Testis (tissue), 3 donors: ENCODE data around the gene CCDC93. TPM values are rescaled to one million over a fixed set of nuclear protein-coding genes. Genes with fewer than 3 reads are reported as not detected.

Experiments
- DNase-seq: peaks from one replicate; pipeline ENCODE4 v3.0.0-alpha.2; 2019
- H3K27ac ChIP-seq, 2 donors: fragments of 200-600 bp; sonication (generic); one replicate each; pipeline ENCODE4 v1.5.1; 2019
- H3K27me3 ChIP-seq: fragments of 200-600 bp; sonication (generic); one replicate; pipeline ENCODE4 v1.5.1; 2019
- H3K36me3 ChIP-seq: fragments of 200-600 bp; sonication (generic); one replicate; pipeline ENCODE4 v1.5.1; 2017; ENCODE audit warnings: low read depth; ENCODE audit errors: missing control alignments
- H3K4me1 ChIP-seq: fragments of 200-600 bp; sonication (generic); one replicate; pipeline ENCODE4 v1.5.1; 2019
- H3K4me3 ChIP-seq, 2 donors: fragments of 200-600 bp; sonication (generic); one replicate each; pipeline ENCODE4 v1.5.1; 2017 to 2019
- H3K9me3 ChIP-seq: fragments of 200-600 bp; sonication (generic); one replicate; pipeline ENCODE4 v1.5.1; 2017
- CTCF ChIP-seq, 3 experiments: fragments of 450-650 bp in 2 of 3; fragments of 200-600 bp in 1 of 3; sonication (generic) in 1 of 3; IDR thresholded peaks; one replicate each; pipeline ENCODE4 v1.5.1; 2016 to 2019; ENCODE audit warnings: antibody characterized with exemption in 3 of 3, mild to moderate bottlenecking in 2 of 3, moderate library complexity in 1 of 3
- POLR2A ChIP-seq: fragments of 450-650 bp; IDR thresholded peaks from one replicate; pipeline ENCODE4 v1.6.1; 2017; ENCODE audit warnings: antibody characterized with exemption, mild to moderate bottlenecking, moderate library complexity
- WGBS, 2 donors: methylation state at CpG; one replicate each; pipeline ENCODE4 v1.1.5; 2018; 5-methylcytosine and 5-hydroxymethylcytosine counted together
- intact Hi-C: fragments of 100-400 bp; cut with DNase I; formaldehyde crosslinking; loops from one replicate; pipeline ENCODE4 v1.15.1; 2023; ENCODE audit warnings: low total_unique reads
- polyA plus RNA-seq: library from polyadenylated mRNA; stranded (reverse); fragments of 350-450 nt; fragmentation: Illumina TruSeq; extraction: RNeasy Lipid Tissue Mini Kit (QIAGEN cat#74804); gene quantifications from one replicate; pipeline ENCODE4 v1.2.3, GENCODE V29; 2014; ENCODE audit warnings: low read depth, low replicate concordance; ENCODE audit not compliant: insufficient read depth
- total RNA-seq, 2 donors: library from RNA; depleted of rRNA; stranded (reverse); fragments of >200 nt; gene quantifications; one replicate each; pipeline ENCODE4 v1.2.3, GENCODE V29; 2016

CCDC93 gene
- total and polyA plus RNA-seq, 3 donors from 2014 or later = 44.4 to 82.3 (median 61.6) TPM

DNA sequence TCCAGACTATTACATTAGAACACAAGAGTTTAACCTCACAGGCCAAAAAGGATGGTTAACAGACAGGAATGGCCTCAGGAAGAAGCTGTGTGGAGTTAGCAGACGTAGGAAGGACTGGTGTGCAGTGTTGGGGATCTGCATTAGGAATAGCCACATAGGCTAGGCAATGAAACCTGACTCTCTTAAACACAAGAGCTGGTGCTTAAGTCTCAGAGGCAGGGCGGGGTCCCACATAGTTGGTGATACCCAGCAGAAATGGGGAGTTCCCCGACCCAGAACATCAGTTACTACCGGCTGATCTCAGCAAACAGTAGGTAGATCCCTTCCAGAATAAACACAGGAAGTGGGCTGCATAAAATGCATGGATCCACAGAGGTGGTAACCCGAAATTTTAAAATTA is 64.1 kb downstream of the CCDC93 start:
- Histone ChIP-seq H3K4me3 (no peak overlapping the region), H3K4me1 (no peaks in the 10 kb centered on the region), H3K36me3 (no peaks in the 10 kb centered on the region), H3K9me3 (no peaks in the 10 kb centered on the region), H3K27me3 (no peaks in the 10 kb centered on the region), H3K27ac (no peak overlapping the region)
- no peak for DNase-seq
- intact Hi-C loops = no loop called here
- no peak for TF ChIP-seq POLR2A
- WGBS, 2 donors = 91 to 94% methylated on average over 5 of the region's 5 CpGs

- Histone ChIP-seq H3K27me3 (no peaks in the 10 kb centered on the region), H3K4me3 (no peak overlapping the region), H3K36me3 (no peaks in the 10 kb centered on the region), H3K9me3 (no peaks in the 10 kb centered on the region), H3K27ac (no peak overlapping the region), H3K4me1 (no peaks in the 10 kb centered on the region)
- no peak for TF ChIP-seq POLR2A
- no peak for TF ChIP-seq CTCF (IDR thresholded peaks at IDR 0.05)
- DNase-seq = no peak
- WGBS, 2 donors = 50 to 52% methylated on average over 1 of the region's 1 CpG
- intact Hi-C loops = no loop called here
These were observed 65.3 kb downstream of the CCDC93 start for GRCh38 chr2:117948615-117949014.

DNA sequence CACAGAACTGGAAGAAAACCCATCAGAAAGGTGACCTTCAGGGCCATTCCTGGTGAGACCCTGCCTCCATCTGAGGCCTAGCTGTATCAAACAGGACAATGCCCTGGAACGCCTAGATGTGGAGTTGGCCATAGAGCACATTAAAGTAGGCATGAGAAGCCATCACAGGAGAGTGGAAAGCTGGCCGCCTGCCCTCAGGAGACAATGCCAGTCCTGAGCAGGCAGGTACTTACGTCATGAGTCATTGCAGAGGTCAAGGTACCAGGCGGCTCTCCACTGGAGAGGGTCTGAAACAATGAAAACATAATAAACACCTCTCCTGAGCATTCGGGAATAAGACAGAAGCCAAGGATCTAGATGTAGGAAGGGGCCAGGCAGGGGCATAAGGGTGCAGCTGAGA is 68.6 kb downstream of the CCDC93 start:
- intact Hi-C loops = no loop called here
- H3K9me3 ChIP-seq = no peaks in the 10 kb centered on the region
- H3K36me3 ChIP-seq = no peaks in the 10 kb centered on the region
- H3K27ac ChIP-seq = no peak overlapping the region
- no peaks in the 10 kb centered on the region for H3K4me1 ChIP-seq
- no peak for DNase-seq
- 82 to 84% methylated on average over 5 of the region's 5 CpGs for WGBS, 2 donors
- no peak for TF ChIP-seq CTCF (IDR thresholded peaks at IDR 0.05)
- no peak for TF ChIP-seq POLR2A
- H3K27me3 ChIP-seq = no peaks in the 10 kb centered on the region
- H3K4me3 ChIP-seq = no peak overlapping the region

- Histone ChIP-seq H3K4me1 (no peaks in the 10 kb centered on the region), H3K9me3 (no peaks in the 10 kb centered on the region), H3K27ac (no peak overlapping the region), H3K36me3 (no peaks in the 10 kb centered on the region), H3K27me3 (no peaks in the 10 kb centered on the region), H3K4me3 (no peak overlapping the region)
- TF ChIP-seq POLR2A = no peak
- no peak for DNase-seq
- intact Hi-C loops = no loop called here
- 100% methylated on average over 2 of the region's 2 CpGs for WGBS, 2 donors
These were observed 69.1 kb downstream of the CCDC93 start for GRCh38 chr2:117944816-117945215.

GRCh38 chr2:117943013-117943672 is 70.7 kb downstream of the CCDC93 start:
- intact Hi-C loops = no loop called here
- no peak overlapping the region for H3K27ac ChIP-seq
- DNase-seq = no peak
- 58 to 59% methylated on average over 3 of the region's 3 CpGs for WGBS, 2 donors
- no peaks in the 10 kb centered on the region for H3K4me1 ChIP-seq
- no peaks in the 10 kb centered on the region for H3K27me3 ChIP-seq
- TF ChIP-seq CTCF (IDR thresholded peaks at IDR 0.05) = no peak
- TF ChIP-seq POLR2A = no peak
- H3K4me3 ChIP-seq = no peak overlapping the region
- H3K36me3 ChIP-seq = no peaks in the 10 kb centered on the region
- no peaks in the 10 kb centered on the region for H3K9me3 ChIP-seq

GRCh38 chr2:117942551-117942950 is 71.3 kb downstream of the CCDC93 start:
- intact Hi-C loops = no loop called here
- H3K36me3 ChIP-seq = no peaks in the 10 kb centered on the region
- TF ChIP-seq POLR2A (no peak), CTCF (IDR thresholded peaks at IDR 0.05) (no peak)
- H3K4me3 ChIP-seq = no peak overlapping the region
- H3K27ac ChIP-seq = no peak overlapping the region
- H3K27me3 ChIP-seq = no peaks in the 10 kb centered on the region
- 91 to 92% methylated on average over 2 of the region's 2 CpGs for WGBS, 2 donors
- H3K9me3 ChIP-seq = no peaks in the 10 kb centered on the region
- DNase-seq = no peak
- no peaks in the 10 kb centered on the region for H3K4me1 ChIP-seq
